22Rv1 (cell line): Measurements from ENCODE around the gene BEGAIN.

Experiments
- ZFX ChIP-seq: fragments of 450-650 bp; IDR thresholded peaks from 2 replicates; pipeline ENCODE4 v1.6.1; 2017; ENCODE audit warnings: antibody characterized with exemption, borderline replicate concordance
- TF ChIP-seq, protein P1 (sequence below): fragments of 450-650 bp; IDR thresholded peaks from 2 replicates; pipeline ENCODE4 v1.5.1; 2017; ENCODE audit warnings: mild to moderate bottlenecking

DNA sequence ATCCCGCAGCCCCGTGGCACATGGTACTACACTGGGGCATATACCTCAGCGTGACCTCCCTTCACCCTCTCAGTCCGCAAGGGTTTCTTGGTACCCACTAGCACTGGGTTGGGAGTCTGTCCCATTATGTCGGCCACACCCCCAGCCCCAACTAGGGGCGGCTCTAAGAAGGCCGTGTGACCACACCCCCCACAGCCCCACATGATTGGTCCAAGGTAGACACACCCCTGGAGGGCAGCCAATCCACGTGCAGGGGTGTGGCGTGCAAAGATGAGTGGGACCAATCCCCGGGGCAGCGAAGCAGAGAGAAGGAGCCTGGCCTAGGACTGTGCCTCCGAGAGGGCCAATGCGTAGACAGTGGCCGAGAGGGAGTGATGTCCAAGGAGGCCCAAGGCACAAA lies 34.6 kb upstream of the BEGAIN start:
- TF ChIP-seq, protein P1, sequence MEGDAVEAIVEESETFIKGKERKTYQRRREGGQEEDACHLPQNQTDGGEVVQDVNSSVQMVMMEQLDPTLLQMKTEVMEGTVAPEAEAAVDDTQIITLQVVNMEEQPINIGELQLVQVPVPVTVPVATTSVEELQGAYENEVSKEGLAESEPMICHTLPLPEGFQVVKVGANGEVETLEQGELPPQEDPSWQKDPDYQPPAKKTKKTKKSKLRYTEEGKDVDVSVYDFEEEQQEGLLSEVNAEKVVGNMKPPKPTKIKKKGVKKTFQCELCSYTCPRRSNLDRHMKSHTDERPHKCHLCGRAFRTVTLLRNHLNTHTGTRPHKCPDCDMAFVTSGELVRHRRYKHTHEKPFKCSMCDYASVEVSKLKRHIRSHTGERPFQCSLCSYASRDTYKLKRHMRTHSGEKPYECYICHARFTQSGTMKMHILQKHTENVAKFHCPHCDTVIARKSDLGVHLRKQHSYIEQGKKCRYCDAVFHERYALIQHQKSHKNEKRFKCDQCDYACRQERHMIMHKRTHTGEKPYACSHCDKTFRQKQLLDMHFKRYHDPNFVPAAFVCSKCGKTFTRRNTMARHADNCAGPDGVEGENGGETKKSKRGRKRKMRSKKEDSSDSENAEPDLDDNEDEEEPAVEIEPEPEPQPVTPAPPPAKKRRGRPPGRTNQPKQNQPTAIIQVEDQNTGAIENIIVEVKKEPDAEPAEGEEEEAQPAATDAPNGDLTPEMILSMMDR, result no peak
- no peak for TF ChIP-seq ZFX
